ENCODE data around the gene NSD2. TPM values are rescaled to one million over a fixed set of nuclear protein-coding genes. Genes with fewer than 3 reads are reported as not detected.

The NSD2 gene
- 100 to 1,000 TPM; 232 to 268 TPM for total RNA-seq

DNA sequence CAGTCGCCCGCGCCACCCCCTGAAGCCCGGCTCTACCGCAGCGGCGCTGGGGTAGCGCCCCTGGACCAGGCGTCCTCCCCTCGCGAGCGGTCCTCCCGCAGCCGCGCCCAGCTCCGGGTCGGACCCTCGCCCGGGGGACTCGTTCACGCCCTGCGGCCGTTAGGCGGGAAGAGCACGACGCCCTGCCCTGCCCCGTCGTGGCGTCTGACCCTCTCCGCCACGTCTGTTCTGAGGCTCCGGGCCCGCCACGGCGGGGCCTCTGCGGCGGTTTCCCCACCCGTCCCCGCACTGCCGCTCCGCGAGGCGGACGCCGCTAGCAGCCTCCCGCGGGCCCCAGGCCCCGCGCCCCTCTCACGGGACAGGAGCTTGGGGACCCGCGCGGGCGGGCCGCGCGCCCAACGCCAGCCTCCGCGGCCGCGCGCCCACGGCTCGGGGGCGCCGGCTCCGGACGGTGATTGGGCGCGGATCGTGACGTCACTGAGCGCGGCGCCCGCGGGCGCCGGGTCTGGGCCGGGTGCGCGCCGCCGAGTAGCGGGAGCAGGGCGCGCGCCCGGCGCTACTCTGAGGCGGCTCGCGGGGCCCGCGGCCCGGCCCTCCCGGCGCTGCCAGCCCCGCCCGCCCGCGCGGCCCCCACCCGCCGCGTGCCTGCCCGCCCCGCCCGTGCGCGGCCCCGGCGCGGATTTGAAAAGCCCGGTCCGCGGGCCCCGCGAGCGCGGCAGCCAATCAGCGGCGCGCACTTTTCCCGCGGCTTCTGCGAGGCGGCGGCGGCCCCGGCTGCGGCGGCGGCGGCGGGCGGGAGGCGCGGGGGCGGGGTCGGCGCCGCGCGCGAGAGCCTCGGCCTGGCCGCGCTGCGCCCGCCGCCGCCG is at the start of gene NSD2:
NSD2 (plus strand) TSS at position 816 of the 866 bp plus-strand sequence. CDS start 29,262 bp downstream, outside the sequence.
- Mint-ChIP-seq H3K27me3 (ENCODE audit: low read depth) (no peaks in the 10 kb centered on the region), H3K36me3 (ENCODE audit: insufficient read depth in 2 of 2) (peaks cover 2% of the 10 kb centered on the region in 2 donors), H3K4me3 (peak within 1 kb of the TSS; percentile 96 to 98), H3K27ac (peak within 1 kb of the TSS; percentile 96), H3K4me1 (ENCODE audit: low read depth) (peaks cover 57% of the 10 kb centered on the region), H3K9me3 (no peaks in the 10 kb centered on the region)
- ATAC-seq (replicated peaks in 1 of 2) (peak; percentile 68 to 72), DNase-seq (peak; percentile 91 to 95)

DNA sequence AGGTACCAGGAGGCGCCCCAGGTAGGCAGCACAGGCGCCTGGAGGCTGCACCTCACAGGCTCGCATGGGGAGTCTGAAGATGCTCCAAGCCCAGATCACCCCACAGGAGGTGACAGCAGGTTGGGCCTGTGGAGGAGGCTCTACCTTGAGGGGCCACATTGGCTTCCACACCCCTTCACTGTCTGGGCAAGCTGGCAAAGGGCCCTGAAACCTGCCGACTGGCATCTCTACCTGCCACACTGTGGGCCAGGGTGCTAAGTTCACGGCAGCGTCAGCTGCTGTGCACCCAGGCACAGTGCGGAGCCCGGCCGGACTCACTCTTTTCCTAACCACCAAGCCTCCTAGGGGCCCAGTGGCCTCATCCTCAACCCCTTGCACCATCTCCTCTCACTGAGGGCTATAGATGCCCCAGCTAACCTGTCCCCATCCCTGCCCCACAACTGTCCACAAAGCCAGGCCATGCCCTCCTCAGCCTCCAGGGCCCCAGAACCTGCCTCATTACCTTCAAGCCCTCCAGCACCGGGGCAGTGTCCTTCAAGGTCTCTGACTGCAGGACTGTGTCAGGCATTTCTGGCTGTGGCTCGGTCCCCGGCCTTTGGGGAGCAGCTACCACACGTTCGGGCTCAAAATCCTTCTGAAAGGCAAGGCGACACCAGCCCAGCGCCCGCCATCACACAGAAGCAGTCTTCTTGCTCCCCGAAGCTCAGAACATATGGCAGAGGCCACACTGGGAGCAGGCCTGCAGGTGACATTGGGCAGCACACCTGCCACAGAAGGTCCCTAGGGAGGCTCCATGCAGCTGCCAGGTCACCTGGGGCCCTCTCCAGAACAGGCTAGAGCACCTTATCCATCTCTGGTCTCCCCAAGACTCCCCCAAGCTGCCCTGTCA is 49.3 kb upstream of the NSD2 start:
- Mint-ChIP-seq H3K9me3 (no peaks in the 10 kb centered on the region), H3K36me3 (ENCODE audit: insufficient read depth in 2 of 2) (peaks cover 1 to 20% of the 10 kb centered on the region in 2 donors), H3K4me1 (ENCODE audit: low read depth) (no peaks in the 10 kb centered on the region), H3K27me3 (ENCODE audit: low read depth) (no peaks in the 10 kb centered on the region), H3K4me3 (no peak overlapping the region), H3K27ac (no peak overlapping the region)
- no peak for DNase-seq
- no peak for ATAC-seq (replicated peaks in 1 of 2)

DNA sequence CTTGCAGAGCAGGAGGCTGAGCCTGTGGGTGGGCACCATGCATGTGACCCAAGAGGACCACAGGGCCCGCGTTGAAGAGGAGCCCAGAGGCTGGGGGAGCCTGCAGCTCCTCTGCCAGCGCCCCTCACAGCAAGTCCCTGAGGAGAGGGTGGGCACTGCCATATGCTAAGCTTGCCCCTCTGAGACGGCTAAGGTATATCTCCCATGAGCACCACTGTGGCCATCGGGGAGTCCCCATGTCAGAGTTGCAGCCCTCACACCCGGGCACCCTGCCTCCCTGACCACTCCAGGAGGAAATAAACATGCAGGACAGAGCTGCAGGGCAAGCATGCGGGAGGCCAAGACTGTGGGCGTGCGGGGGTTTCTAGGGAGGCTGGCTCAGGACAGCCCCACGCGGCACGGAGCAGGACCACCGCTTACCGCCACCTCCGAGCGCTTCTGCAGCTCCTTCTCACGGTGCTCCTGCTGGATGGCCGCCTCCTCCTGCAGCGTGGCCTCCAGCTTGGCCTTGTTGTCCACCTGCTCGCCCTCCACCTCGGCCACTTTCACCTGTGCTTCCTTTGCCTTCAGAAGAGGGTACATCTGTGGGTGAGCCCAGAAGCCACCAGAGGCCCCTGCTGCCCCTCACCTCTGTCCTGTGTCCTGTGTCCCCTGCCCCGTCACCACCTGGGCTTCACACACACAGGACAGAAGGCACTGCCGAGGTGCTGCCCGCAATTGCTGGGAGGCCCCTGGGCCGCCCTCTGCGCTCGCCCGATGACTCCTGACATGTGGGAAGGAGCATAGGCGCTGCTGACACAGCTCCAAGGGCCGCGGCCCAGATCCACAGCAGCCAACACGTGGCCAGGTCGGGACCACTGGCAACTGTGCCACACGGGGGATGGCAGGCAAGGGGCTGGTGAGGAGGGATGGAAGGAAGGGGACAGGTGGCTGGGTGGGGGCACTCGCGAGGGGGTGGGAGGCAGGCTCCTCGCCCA is 48.3 kb upstream of the NSD2 start:
- H3K4me3 Mint-ChIP-seq: no peak overlapping the region

DNA sequence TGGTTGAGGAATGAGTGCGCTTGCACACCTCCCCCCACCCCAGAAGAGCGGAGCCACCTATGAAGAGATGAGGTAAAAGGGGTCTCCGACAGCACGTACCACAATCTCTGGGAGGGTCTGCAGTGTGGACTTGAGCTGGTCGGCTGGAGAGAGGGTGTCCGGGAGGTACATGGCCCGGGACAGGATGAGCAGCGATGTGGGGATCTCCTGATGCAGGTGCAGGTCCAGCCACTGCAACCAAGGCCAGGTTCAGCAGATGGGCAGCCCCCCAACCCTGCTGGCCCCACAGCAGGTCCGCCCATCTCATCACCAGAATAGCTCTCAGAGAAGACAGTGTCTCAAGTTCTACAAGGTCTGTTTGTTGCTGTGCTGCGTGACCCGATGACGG is 47.7 kb upstream of the NSD2 start:
- Mint-ChIP-seq H3K36me3 (ENCODE audit: insufficient read depth in 2 of 2) (peaks cover 1 to 16% of the 10 kb centered on the region in 2 donors), H3K4me1 (ENCODE audit: low read depth) (no peaks in the 10 kb centered on the region), H3K9me3 (no peaks in the 10 kb centered on the region), H3K27ac (no peak overlapping the region), H3K27me3 (ENCODE audit: low read depth) (no peaks in the 10 kb centered on the region), H3K4me3 (no peak overlapping the region)
- no peak for ATAC-seq (replicated peaks in 1 of 2)
- no peak for DNase-seq

More for the DNA sequence above, 48.3 kb upstream of the NSD2 start:
- no peaks in the 10 kb centered on the region for H3K4me1 Mint-ChIP-seq (ENCODE audit: low read depth)
- H3K9me3 Mint-ChIP-seq: no peaks in the 10 kb centered on the region
- no peaks in the 10 kb centered on the region for H3K27me3 Mint-ChIP-seq (ENCODE audit: low read depth)
- peaks cover 1 to 20% of the 10 kb centered on the region in 2 donors for H3K36me3 Mint-ChIP-seq (ENCODE audit: insufficient read depth in 2 of 2)
- ATAC-seq (replicated peaks in 1 of 2): no peak
- no peak for DNase-seq
- no peak overlapping the region for H3K27ac Mint-ChIP-seq

DNA sequence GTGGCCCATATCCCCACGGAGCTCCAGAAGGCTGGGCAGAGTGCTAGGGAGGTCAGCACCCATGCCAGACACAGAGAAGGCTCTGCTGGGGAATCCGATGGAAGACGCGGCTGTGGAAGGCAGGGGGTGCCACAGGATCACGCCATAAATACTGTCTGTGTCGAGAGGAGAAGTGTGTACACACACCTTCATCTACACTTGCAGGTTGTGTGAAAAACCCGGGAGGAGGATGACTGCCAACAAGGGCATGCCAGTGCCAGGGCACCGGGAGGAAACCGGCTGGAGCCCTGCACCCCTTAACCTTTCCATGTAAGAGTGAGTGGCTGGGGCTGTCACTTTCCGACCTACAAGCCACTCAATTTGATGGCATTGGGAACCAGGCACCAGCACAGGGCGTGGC is 46.4 kb upstream of the NSD2 start:
- Mint-ChIP-seq H3K27me3 (ENCODE audit: low read depth) (no peaks in the 10 kb centered on the region), H3K27ac (no peak overlapping the region), H3K4me3 (no peak overlapping the region), H3K9me3 (no peaks in the 10 kb centered on the region), H3K36me3 (ENCODE audit: insufficient read depth in 2 of 2) (peaks cover 1 to 14% of the 10 kb centered on the region in 2 donors), H3K4me1 (ENCODE audit: low read depth) (no peaks in the 10 kb centered on the region)
- DNase-seq (no peak), ATAC-seq (replicated peaks in 1 of 2) (no peak)

DNA sequence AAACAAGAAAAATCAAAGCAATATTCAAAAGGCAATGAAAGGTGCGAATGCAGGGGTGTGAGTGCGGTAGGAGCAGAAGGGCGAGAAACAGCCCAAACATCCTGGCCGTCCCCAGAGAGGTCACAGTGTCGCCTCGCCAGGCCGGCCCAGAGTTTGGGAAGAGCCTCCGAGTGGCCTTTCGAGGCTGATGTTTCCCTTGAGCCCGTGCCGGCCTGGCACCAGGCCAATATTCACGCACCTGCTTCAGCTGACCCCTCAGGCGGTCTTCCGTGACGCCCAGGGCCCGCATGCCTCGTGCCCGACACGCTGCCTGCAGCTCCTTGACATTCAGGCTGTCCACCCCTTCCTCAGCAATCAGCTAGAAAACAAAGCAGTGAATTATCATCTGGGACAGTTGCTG is 45.9 kb upstream of the NSD2 start:
- no peak for ATAC-seq (replicated peaks in 1 of 2)
- no peaks in the 10 kb centered on the region for H3K4me1 Mint-ChIP-seq (ENCODE audit: low read depth)
- H3K4me3 Mint-ChIP-seq: no peak overlapping the region
- no peaks in the 10 kb centered on the region for H3K27me3 Mint-ChIP-seq (ENCODE audit: low read depth)
- no peak for DNase-seq
- H3K36me3 Mint-ChIP-seq (ENCODE audit: insufficient read depth in 2 of 2): peaks cover 3 to 14% of the 10 kb centered on the region in 2 donors
- no peak overlapping the region for H3K27ac Mint-ChIP-seq
- no peaks in the 10 kb centered on the region for H3K9me3 Mint-ChIP-seq

DNA sequence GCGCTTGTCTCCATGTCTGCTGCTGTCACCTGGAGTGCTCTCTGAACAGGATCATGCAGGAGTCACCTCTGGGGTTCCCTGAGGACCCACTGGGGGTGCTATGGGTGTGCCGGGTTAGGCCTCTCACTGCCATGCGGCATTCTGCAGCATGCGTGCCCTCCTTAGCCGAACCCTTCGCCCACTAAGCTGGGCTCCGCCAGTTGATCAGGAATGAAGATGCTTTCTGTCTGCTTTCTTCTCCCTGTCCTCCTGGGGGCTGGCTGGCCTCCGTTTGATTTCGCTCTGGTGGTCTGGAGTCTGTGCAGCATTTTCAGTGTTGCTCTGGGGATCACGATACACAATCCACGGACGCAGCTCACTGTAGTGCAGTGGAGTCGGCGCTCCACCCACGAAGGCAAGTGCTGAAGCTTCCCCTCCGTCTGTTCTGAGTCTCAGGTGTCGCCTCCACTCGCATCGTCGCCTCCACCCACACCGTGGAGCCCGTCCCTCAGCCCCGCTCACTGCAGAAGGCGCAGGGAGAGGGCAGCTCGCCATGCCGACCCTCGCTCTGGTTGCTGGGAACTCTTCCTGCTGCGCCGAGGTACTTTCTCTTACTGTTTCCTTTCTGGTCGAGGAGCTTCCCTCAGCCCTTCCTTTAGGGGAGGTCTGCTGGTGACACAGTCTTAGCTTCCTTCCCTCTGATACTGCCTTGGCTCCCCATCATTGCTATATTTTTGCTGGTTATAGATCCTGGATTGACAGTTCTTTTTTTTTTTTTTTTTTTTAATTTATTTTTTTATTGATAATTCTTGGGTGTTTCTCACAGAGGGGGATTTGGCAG is 44.5 kb upstream of the NSD2 start:
- H3K4me3 Mint-ChIP-seq: no peak overlapping the region
- no peaks in the 10 kb centered on the region for H3K27me3 Mint-ChIP-seq (ENCODE audit: low read depth)
- peaks cover 3 to 17% of the 10 kb centered on the region in 2 donors for H3K36me3 Mint-ChIP-seq (ENCODE audit: insufficient read depth in 2 of 2)
- H3K9me3 Mint-ChIP-seq: no peaks in the 10 kb centered on the region
- no peak overlapping the region for H3K27ac Mint-ChIP-seq
- ATAC-seq (replicated peaks in 1 of 2): no peak
- DNase-seq: no peak
- peaks cover 4% of the 10 kb centered on the region for H3K4me1 Mint-ChIP-seq (ENCODE audit: low read depth)

DNA sequence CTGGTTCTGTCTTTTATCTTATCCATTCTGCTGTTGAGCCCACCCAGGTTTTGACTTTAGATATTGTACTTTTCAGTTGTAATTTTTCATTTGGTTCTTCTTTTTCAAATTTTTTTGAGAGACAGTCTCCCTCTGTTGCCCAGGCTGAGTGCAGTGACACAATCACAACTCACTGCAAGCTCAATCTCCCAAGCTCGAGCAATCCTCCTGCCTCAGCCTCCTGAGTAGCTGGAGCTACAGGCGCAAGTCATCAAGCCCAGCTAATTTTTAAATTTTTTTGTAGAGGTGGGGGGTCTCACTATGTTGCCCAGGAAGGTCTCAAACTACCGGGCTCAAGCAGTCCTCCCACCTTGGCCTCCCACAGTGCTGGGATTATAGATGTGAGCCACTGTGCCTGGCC is 41.0 kb upstream of the NSD2 start:
- ATAC-seq (replicated peaks in 1 of 2) (no peak), DNase-seq (no peak)
- Mint-ChIP-seq H3K4me1 (ENCODE audit: low read depth) (peaks cover 10% of the 10 kb centered on the region), H3K27ac (no peak overlapping the region), H3K4me3 (no peak overlapping the region), H3K27me3 (ENCODE audit: low read depth) (no peaks in the 10 kb centered on the region), H3K36me3 (ENCODE audit: insufficient read depth in 2 of 2) (peaks cover 3 to 14% of the 10 kb centered on the region in 2 donors), H3K9me3 (no peaks in the 10 kb centered on the region)

DNA sequence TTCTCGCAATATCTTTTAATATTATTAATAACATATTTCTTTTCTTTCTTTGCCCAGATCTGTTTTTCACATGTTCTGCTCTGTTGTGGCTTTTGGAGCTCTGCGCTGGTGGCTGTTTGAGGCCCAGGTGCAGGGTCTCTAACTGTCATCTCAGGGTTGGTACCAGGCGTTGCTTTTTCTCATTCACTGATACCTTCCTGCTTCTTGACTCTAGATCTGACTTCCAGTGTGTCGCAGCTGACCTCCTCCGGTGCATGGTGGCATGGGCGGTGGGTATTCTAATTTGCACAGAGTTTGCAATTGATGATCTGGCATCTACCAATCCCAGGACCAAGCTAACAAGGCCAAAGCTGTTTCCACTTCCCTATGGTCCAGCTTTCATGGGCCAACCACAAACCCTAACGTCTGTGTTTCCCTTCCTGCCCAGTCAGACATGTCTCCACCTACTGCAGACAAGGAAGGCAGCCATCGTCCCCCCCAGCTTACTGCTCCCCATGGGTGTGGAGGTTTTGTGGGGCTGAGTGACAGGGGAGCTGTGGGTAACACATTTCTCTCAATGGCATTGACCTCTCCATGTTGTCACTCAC is 40.5 kb upstream of the NSD2 start:
- Mint-ChIP-seq H3K9me3 (no peaks in the 10 kb centered on the region), H3K4me1 (ENCODE audit: low read depth) (peaks cover 10% of the 10 kb centered on the region), H3K27ac (no peak overlapping the region), H3K27me3 (ENCODE audit: low read depth) (no peaks in the 10 kb centered on the region), H3K36me3 (ENCODE audit: insufficient read depth in 2 of 2) (peaks cover 3 to 14% of the 10 kb centered on the region in 2 donors), H3K4me3 (no peak overlapping the region)
- ATAC-seq (replicated peaks in 1 of 2) (no peak), DNase-seq (no peak)

DNA sequence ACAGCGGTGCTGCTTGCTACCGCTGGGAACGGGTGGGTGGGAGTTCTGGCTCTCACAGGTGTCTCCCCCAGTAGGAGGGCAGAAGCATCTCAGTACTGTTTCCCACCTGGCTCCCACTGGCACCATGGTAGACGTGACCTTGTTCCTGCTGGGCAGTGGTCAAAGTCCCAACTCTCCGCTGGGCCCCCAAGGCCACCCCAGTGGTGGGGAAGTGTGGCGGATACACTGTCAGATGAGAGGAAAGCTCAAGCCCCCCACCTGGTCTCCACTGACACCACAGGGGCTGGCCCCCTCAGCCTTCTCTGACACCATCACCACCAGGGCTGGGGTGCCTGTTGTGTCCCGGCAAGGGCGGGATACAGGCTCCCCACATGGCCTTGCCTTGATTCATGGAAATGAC is 39.9 kb upstream of the NSD2 start:
- Mint-ChIP-seq H3K4me3 (no peak overlapping the region), H3K36me3 (ENCODE audit: insufficient read depth in 2 of 2) (peaks cover 3 to 15% of the 10 kb centered on the region in 2 donors)
- no peak for ATAC-seq (replicated peaks in 1 of 2)

DNA sequence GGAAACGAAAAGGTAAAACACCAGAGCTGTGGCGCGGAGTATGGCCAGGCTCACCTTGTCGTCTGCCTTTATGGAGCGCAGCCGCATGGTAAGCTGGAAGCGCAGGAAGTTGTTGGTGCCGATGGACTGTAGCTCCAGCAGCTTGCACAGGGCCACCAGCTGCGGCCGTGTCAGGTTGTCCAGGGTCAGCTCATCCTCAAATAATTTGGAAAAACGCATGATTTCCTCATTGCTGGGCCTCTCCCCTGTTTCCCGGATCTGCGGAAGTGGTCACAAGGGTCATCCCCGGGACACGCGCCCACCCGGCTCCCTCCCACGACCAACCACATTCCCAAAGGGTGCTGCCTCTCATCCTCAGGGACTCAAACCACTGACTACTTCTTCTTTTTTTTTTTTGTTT is 38.5 kb upstream of the NSD2 start:
- no peaks in the 10 kb centered on the region for H3K27me3 Mint-ChIP-seq (ENCODE audit: low read depth)
- no peak overlapping the region for H3K4me3 Mint-ChIP-seq
- H3K27ac Mint-ChIP-seq: no peak overlapping the region
- ATAC-seq (replicated peaks in 1 of 2) (no peak), DNase-seq (no peak)
- peaks cover 10% of the 10 kb centered on the region for H3K4me1 Mint-ChIP-seq (ENCODE audit: low read depth)
- no peaks in the 10 kb centered on the region for H3K9me3 Mint-ChIP-seq
- H3K36me3 Mint-ChIP-seq (ENCODE audit: insufficient read depth in 2 of 2): peaks cover 3 to 15% of the 10 kb centered on the region in 2 donors

More for the DNA sequence above, 39.9 kb upstream of the NSD2 start:
- H3K27me3 Mint-ChIP-seq (ENCODE audit: low read depth): no peaks in the 10 kb centered on the region
- no peaks in the 10 kb centered on the region for H3K9me3 Mint-ChIP-seq
- no peak for DNase-seq
- peaks cover 10% of the 10 kb centered on the region for H3K4me1 Mint-ChIP-seq (ENCODE audit: low read depth)
- no peak overlapping the region for H3K27ac Mint-ChIP-seq

Measured in activated T-cell treated with anti-CD3 and anti-CD28 coated beads, Interleukin-2, amount 50 U/mL, for 72 hours (primary cell).